Measurements from ENCODE around the gene AVPR2. TPM values are rescaled to one million over a fixed set of nuclear protein-coding genes. Genes with fewer than 3 reads are reported as not detected.

AVPR2 gene
- total RNA-seq, 2 donors from 2014 or later: 2.3 to 4.7 TPM

DNA sequence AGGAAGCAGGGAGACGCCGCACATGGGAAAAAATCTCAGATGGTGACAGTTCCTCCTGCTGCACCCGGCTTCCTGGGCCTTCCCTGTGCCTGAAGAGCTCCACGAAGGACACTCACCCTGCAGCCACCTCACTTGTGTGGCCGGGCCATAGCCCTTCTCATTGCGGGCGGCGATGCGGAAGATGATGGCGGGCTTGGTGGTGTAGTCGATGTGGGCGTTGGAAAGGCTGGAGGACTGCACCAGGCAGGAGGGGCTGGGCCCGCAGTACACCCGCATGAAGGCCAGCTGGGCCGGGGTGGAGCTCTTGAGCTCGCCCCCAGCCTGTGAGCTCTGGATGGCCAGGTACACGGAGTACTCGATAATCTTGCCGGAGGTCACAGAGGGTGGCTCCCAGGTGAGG, 45.7 kb downstream of the AVPR2 start:
- no peak for DNase-seq (ENCODE audit: low spot score)
- no peak overlapping the region for H3K27ac ChIP-seq
- H3K9me3 ChIP-seq: no peaks in the 10 kb centered on the region
- H3K4me1 ChIP-seq: peaks cover 0 to 11% of the 10 kb centered on the region in 2 donors
- TF ChIP-seq, protein P1, sequence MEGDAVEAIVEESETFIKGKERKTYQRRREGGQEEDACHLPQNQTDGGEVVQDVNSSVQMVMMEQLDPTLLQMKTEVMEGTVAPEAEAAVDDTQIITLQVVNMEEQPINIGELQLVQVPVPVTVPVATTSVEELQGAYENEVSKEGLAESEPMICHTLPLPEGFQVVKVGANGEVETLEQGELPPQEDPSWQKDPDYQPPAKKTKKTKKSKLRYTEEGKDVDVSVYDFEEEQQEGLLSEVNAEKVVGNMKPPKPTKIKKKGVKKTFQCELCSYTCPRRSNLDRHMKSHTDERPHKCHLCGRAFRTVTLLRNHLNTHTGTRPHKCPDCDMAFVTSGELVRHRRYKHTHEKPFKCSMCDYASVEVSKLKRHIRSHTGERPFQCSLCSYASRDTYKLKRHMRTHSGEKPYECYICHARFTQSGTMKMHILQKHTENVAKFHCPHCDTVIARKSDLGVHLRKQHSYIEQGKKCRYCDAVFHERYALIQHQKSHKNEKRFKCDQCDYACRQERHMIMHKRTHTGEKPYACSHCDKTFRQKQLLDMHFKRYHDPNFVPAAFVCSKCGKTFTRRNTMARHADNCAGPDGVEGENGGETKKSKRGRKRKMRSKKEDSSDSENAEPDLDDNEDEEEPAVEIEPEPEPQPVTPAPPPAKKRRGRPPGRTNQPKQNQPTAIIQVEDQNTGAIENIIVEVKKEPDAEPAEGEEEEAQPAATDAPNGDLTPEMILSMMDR (IDR thresholded peaks at IDR 0.05): no peak
- H3K27me3 ChIP-seq: no peaks in the 10 kb centered on the region
- no peak overlapping the region for H3K4me3 ChIP-seq
- peaks cover 59% of the 10 kb centered on the region for H3K36me3 ChIP-seq

DNA sequence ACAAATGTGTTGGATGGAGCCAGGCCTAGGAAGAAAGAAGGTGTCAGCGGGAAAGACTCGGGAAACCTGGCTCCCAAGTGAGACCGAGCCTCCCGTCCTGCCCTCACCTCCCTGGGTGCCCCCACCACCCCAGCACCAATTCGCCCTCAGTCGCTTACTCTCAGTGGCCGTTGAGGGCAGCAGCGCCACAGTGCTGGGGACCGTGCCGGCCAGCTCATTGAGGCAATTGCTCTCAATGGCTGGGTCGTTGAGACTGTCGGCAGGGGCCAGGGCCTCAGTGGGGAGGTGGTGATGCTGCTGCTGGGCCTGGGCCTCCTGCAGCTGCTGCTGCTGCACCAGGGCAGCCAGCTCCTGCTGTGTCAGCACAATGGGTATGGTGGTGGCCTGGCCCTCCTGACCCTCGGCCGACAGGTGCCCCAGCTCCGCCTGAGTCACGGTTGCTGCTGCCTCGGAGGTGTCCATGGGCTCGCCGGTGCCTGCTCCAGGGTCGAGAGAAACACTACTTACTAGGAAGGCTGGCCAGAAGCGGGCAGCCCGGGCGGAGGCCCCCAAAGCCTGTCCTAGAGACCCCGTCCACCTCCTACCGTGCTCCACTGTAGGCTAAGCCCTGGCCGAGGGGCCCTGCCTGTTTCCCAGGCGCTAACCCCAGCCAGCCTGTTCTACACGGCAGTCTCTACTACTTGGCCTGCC, 47.4 kb downstream of the AVPR2 start:
- TF ChIP-seq, protein P1 (IDR thresholded peaks at IDR 0.05): no peak
- no peak for DNase-seq (ENCODE audit: low spot score)
- no peak overlapping the region for H3K27ac ChIP-seq
- H3K27me3 ChIP-seq: no peaks in the 10 kb centered on the region
- peaks cover 72% of the 10 kb centered on the region for H3K36me3 ChIP-seq
- no peaks in the 10 kb centered on the region for H3K9me3 ChIP-seq
- H3K4me1 ChIP-seq: peaks cover 0 to 11% of the 10 kb centered on the region in 2 donors
- H3K4me3 ChIP-seq: no peak overlapping the region

DNA sequence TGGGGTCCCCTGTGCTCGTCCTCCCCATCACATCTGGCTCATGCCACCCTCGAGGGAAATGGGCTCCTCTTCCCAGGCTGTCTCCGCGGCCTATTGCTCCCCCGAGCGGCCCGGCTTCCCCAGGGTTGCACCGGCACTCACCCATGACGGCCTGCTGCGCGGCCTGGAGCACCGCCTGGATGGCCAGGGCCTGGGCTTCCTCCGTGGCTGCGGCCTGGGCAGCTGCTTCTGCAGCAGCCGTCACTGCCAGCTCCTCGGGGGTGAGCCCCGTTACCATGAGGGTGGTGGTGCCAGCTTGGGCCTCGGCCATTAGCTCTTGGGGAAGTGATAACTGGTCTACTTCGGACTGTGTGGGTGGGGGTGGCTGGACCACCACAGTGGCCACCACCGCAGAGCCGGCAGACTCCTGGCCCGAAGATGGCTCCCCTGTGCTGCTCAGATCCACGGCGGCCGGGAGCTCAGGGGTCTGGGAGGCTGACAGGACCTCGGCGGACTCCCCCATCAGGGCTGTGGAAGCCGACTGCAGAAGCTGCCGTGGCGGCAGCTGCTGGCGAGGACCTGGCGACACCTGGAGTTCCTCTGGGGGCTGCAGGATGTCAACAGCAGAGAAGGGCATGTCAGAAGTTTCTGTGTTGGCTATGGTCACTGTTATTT, 48.0 kb downstream of the AVPR2 start:
- H3K36me3 ChIP-seq: peaks cover 78% of the 10 kb centered on the region
- no peaks in the 10 kb centered on the region for H3K27me3 ChIP-seq
- TF ChIP-seq, protein P1 (IDR thresholded peaks at IDR 0.05): no peak
- no peaks in the 10 kb centered on the region for H3K9me3 ChIP-seq
- no peak for DNase-seq (ENCODE audit: low spot score)
- peaks cover 0 to 11% of the 10 kb centered on the region in 2 donors for H3K4me1 ChIP-seq
- H3K27ac ChIP-seq: peak overlapping the region; percentile 33 to 63
- H3K4me3 ChIP-seq: no peak overlapping the region

DNA sequence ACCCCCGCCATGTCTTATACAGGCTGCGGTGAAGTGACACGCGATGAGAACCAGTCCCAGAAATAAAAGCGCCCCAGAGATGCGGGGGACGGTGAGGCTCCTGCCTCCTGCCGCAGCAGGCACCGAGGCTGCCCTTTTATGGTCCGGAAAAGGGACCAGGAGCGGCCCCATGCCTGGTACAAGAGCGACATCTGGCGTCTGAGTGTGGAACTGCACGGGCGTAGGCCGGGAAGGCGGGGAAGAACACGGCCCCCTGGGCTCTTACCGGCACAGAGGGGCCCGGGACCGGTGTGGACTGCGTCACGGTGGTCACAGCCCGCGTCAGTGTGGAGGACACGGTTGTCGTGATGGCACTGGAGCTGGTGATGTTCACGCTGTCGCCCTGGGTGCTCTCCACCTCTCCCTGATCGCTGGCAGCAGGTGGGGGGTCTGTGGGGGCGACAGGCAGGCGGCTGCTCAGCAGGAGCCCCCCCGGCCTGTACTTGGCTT, 48.9 kb downstream of the AVPR2 start:
- Histone ChIP-seq H3K4me1 (peaks cover 0 to 11% of the 10 kb centered on the region in 2 donors), H3K27me3 (no peaks in the 10 kb centered on the region)

DNA sequence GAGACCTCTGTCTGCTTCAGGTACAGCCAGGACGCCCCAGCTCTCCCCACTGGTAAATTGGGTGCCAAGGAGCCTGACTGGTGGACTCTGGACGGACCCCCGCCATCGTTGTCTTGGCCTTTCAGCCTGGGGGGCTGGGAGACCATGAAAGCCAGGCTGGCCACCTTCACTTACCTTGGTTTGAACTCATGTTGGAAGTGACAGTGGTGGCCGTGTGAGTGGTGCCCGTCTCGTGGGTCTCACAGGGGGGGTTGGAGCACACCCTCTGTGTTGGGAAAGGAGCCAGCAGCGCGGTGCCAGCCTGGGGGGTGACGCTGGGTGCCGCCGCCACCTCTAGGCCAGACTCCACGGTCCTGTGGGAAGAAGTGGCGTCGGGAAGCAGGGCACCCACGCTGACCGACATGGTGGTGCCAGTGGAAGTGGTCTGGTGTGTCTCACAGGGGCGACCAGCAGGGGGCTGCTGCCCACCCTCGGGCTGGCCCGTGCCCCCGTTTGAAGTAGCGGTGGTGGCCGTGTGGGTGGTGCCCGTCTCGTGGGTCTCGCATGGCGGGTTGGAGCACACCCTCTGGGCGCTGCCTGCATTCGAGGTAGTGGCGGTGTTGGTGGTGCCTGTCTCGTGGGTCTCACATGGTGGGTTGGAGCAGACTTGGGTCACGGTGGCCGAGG, 49.6 kb downstream of the AVPR2 start:
- Histone ChIP-seq H3K4me1 (peaks cover 0 to 11% of the 10 kb centered on the region in 2 donors), H3K27me3 (no peaks in the 10 kb centered on the region), H3K9me3 (no peaks in the 10 kb centered on the region), H3K4me3 (no peak overlapping the region), H3K36me3 (peaks cover 91% of the 10 kb centered on the region), H3K27ac (peak overlapping the region; percentile 33 to 63)
- no peak for DNase-seq (ENCODE audit: low spot score)
- TF ChIP-seq, protein P1 (IDR thresholded peaks at IDR 0.05): no peak

More for the DNA sequence above, 48.9 kb downstream of the AVPR2 start:
- H3K4me3 ChIP-seq: no peak overlapping the region
- peaks cover 87% of the 10 kb centered on the region for H3K36me3 ChIP-seq
- peak overlapping the region; percentile 33 to 63 for H3K27ac ChIP-seq
- TF ChIP-seq, protein P1 (IDR thresholded peaks at IDR 0.05): peak; percentile 99 to 100
- no peaks in the 10 kb centered on the region for H3K9me3 ChIP-seq
- peak; percentile 76 for DNase-seq (ENCODE audit: low spot score)
